Gastrocnemius medialis (tissue), 4 donors: ENCODE data around the gene CLEC2L. TPM values are rescaled to one million over a fixed set of nuclear protein-coding genes. Genes with fewer than 3 reads are reported as not detected.

Experiments used
- ATAC-seq, 2 donors: fragments of 150-250 bp; one replicate each; pipeline ENCODE4 v1.9.1; 2016
- DNase-seq, 2 donors: peaks; one replicate each; pipeline ENCODE4 v3.0.0-alpha.2; 2019
- H3K27ac ChIP-seq, 4 donors: fragments of 200-600 bp; sonication (generic); 1 replicate in 1 of 4; 2 replicates in 3 of 4; pipeline ENCODE4 v1.5.1; 2016 to 2018; ENCODE audit warnings: mild to moderate bottlenecking in 2 of 4, moderate library complexity in 1 of 4
- H3K27me3 ChIP-seq, 3 donors: fragments of 200-600 bp; sonication (generic) in 2 of 3; 1 replicate in 1 of 3; 2 replicates in 2 of 3; pipeline versions ENCODE4 v1.5.1 to v1.6.0; 2016 to 2019; ENCODE audit warnings: mild to moderate bottlenecking in 1 of 3, moderate library complexity in 1 of 3
- H3K36me3 ChIP-seq, 2 donors: fragments of 200-600 bp; sonication (generic) in 1 of 2; one replicate each; pipeline ENCODE4 v1.5.1; 2017 to 2018
- H3K4me1 ChIP-seq, 2 donors: fragments of 200-600 bp; sonication (generic) in 1 of 2; one replicate each; pipeline ENCODE4 v1.5.1; 2016 to 2017; ENCODE audit warnings: mild to moderate bottlenecking in 2 of 2
- H3K4me3 ChIP-seq, 4 donors: fragments of 200-600 bp; sonication (generic) in 3 of 4; 1 replicate in 1 of 4; 2 replicates in 3 of 4; pipeline ENCODE4 v1.5.1; 2016 to 2019; ENCODE audit warnings: mild to moderate bottlenecking in 2 of 4
- H3K9me3 ChIP-seq, 3 donors: fragments of 200-600 bp; sonication (generic) in 2 of 3; 1 replicate in 1 of 3; 2 replicates in 2 of 3; pipeline ENCODE4 v1.5.1; 2016 to 2019
- POLR2A ChIP-seq, 2 donors: fragments of 450-650 bp; IDR thresholded peaks; one replicate each; pipeline ENCODE4 v1.6.1; 2017; ENCODE audit warnings: antibody characterized with exemption in 2 of 2, mild to moderate bottlenecking in 2 of 2, moderate library complexity in 2 of 2
- in situ Hi-C, 4 donors: fragments of 200-750 bp; cut with MboI; loops; one replicate each; pipeline versions ENCODE4 v1.15.0 to v1.8.0; 2017; ENCODE audit warnings: low sequenced_read_pairs in 4 of 4
- intact Hi-C: fragments of 100-400 bp; cut with DNase I; formaldehyde crosslinking; loops from one replicate; pipeline ENCODE4 v1.15.1; 2023; ENCODE audit warnings: low total_unique reads
- total RNA-seq, 4 donors: library from RNA; depleted of rRNA; stranded (reverse); fragments of >200 nt; gene quantifications; one replicate each; pipeline versions ENCODE4 v1.1.0 to v1.2.3, GENCODE V29; 2016
- TF ChIP-seq, protein P1 (sequence below), 5 experiments: fragments of 450-650 bp in 3 of 5; fragments of 200-600 bp in 2 of 5; sonication (generic) in 2 of 5; IDR thresholded peaks in 4 of 5; conservative IDR thresholded peaks in 1 of 5; 1 replicate in 4 of 5; 2 replicates in 1 of 5; pipeline ENCODE4 v1.5.1; 2016 to 2019; ENCODE audit warnings: antibody characterized with exemption in 5 of 5, mild to moderate bottlenecking in 3 of 5, moderate library complexity in 3 of 5

Gene CLEC2L
- total RNA-seq, 4 donors from 2014 or later, result 0.18 TPM; not detected in 3

- H3K9me3 ChIP-seq, result no peaks in the 10 kb centered on the region
- DNase-seq (no peak), ATAC-seq (no peak)
- intact Hi-C loops, result no loop called here
- no peak overlapping the region for H3K4me3 ChIP-seq
- H3K4me1 ChIP-seq, result peaks cover 0 to under 1% of the 10 kb centered on the region in 2 donors
- no peaks in the 10 kb centered on the region for H3K27me3 ChIP-seq
- no peak overlapping the region for H3K27ac ChIP-seq
- TF ChIP-seq, protein P1, sequence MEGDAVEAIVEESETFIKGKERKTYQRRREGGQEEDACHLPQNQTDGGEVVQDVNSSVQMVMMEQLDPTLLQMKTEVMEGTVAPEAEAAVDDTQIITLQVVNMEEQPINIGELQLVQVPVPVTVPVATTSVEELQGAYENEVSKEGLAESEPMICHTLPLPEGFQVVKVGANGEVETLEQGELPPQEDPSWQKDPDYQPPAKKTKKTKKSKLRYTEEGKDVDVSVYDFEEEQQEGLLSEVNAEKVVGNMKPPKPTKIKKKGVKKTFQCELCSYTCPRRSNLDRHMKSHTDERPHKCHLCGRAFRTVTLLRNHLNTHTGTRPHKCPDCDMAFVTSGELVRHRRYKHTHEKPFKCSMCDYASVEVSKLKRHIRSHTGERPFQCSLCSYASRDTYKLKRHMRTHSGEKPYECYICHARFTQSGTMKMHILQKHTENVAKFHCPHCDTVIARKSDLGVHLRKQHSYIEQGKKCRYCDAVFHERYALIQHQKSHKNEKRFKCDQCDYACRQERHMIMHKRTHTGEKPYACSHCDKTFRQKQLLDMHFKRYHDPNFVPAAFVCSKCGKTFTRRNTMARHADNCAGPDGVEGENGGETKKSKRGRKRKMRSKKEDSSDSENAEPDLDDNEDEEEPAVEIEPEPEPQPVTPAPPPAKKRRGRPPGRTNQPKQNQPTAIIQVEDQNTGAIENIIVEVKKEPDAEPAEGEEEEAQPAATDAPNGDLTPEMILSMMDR (IDR thresholded peaks at IDR 0.05 in 4 of 5, conservative IDR thresholded peaks at IDR 0.05 in 1 of 5), result no peak
- TF ChIP-seq POLR2A (IDR thresholded peaks at IDR 0.05), result no peak
- in situ Hi-C loops, result no loop called here
- H3K36me3 ChIP-seq, result no peaks in the 10 kb centered on the region
These were observed 12.7 kb downstream of the CLEC2L start for GRCh38 chr7:139536152-139536551.

DNA sequence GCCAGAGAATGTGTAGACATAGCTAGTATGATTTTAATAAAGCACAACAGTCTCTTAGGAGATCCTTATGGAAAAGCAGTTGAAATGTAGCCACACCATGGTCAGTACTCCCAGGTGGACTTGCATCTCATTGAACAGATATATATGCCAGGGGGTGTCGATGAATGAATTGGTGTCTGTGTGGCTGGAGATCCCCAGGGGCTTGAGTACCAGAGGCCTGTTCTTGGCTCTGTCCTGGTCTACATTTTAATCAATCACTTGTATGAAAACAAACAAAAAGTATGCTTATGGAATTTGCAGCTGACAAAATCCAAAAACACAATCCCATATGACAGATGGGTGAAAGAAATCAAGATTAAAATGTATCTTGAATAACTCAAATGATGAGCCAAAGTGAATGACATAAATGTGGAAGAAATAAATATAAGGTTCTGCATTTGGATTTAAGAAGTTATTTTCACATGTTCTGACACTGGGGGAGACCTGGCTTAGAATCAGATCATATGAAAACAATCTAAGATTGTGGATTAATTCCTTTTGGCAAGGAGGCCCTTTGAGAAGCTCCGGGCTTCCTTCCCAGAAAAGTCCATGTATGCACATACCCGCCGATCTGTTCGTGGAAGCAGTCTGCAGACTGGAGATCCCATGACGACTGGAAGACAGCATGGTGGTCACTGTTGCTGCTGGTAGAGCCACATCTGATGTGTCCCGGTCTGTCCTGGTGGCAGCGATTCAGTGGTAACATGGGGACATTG lies 15.6 kb downstream of the CLEC2L start:
- Histone ChIP-seq H3K27ac (no peak overlapping the region), H3K4me1 (peaks cover 4 to 11% of the 10 kb centered on the region in 2 donors), H3K36me3 (no peaks in the 10 kb centered on the region), H3K27me3 (no peaks in the 10 kb centered on the region), H3K9me3 (no peaks in the 10 kb centered on the region), H3K4me3 (no peak overlapping the region)
- intact Hi-C loops, result loop anchor here (1.0 kb wide), 1 partner anchor 27 kb away; no protein-coding TSS in a partner anchor
- ATAC-seq (no peak), DNase-seq (no peak)
- TF ChIP-seq POLR2A (IDR thresholded peaks at IDR 0.05), result no peak
- TF ChIP-seq, protein P1 (IDR thresholded peaks at IDR 0.05 in 4 of 5, conservative IDR thresholded peaks at IDR 0.05 in 1 of 5), result no peak
- in situ Hi-C loops, result no loop called here

- peaks cover 4 to 11% of the 10 kb centered on the region in 2 donors for H3K4me1 ChIP-seq
- H3K27ac ChIP-seq, result no peak overlapping the region
- intact Hi-C loops (no loop called here), in situ Hi-C loops (no loop called here)
- no peaks in the 10 kb centered on the region for H3K9me3 ChIP-seq
- ATAC-seq (no peak), DNase-seq (no peak)
- H3K4me3 ChIP-seq, result no peak overlapping the region
- TF ChIP-seq, protein P1 (IDR thresholded peaks at IDR 0.05 in 4 of 5, conservative IDR thresholded peaks at IDR 0.05 in 1 of 5), result no peak
- no peaks in the 10 kb centered on the region for H3K36me3 ChIP-seq
- H3K27me3 ChIP-seq, result no peaks in the 10 kb centered on the region
These were observed 16.7 kb downstream of the CLEC2L start for GRCh38 chr7:139540203-139540602.

- DNase-seq (peak; percentile 50 to 81), ATAC-seq (peak; percentile 94 to 97)
- TF ChIP-seq, protein P1 (IDR thresholded peaks at IDR 0.05 in 4 of 5, conservative IDR thresholded peaks at IDR 0.05 in 1 of 5), result no peak
- TF ChIP-seq POLR2A (IDR thresholded peaks at IDR 0.05), result no peak
- H3K9me3 ChIP-seq, result no peaks in the 10 kb centered on the region
- no peaks in the 10 kb centered on the region for H3K27me3 ChIP-seq
- in situ Hi-C loops (no loop called here), intact Hi-C loops (no loop called here)
- H3K4me1 ChIP-seq, result peaks cover 4 to 11% of the 10 kb centered on the region in 2 donors
- H3K36me3 ChIP-seq, result no peaks in the 10 kb centered on the region
- H3K4me3 ChIP-seq, result peak overlapping the region in 1 of 4 donors; percentile 38
- H3K27ac ChIP-seq, result peak overlapping the region in 3 of 4 donors; percentile 46 to 54 (median 48)
These were observed 18.3 kb downstream of the CLEC2L start for GRCh38 chr7:139541600-139542307.
